K562 (cell line): ENCODE data around the gene ENTR1. TPM values are rescaled to one million over a fixed set of nuclear protein-coding genes. Genes with fewer than 3 reads are reported as not detected.

ENCODE experiments used
- BDP1 ChIP-seq: IDR thresholded peaks from 3 replicates; pipeline ENCODE4 v1.6.1; 2011; ENCODE audit not compliant: insufficient read length, insufficient read depth
- BRF2 ChIP-seq: IDR thresholded peaks from 3 replicates; pipeline ENCODE4 v1.6.1; 2011; ENCODE audit warnings: borderline replicate concordance, mild to moderate bottlenecking; ENCODE audit not compliant: insufficient read length, insufficient read depth
- ELF1 ChIP-seq: fragments of 200-800 bp; sonication (Bioruptor generic); IDR thresholded peaks from 2 replicates; pipeline ENCODE4 v1.6.1; 2016; ENCODE audit warnings: missing genetic modification characterization, missing compliant biosample characterization
- EP300 ChIP-seq: IDR thresholded peaks from 2 replicates; pipeline ENCODE4 v1.6.1; 2012; ENCODE audit warnings: low read length, improper control_type of control experiment
- FOXJ2 ChIP-seq: fragments of 200-800 bp; sonication (Bioruptor generic); IDR thresholded peaks from 2 replicates; pipeline ENCODE4 v1.6.1; 2016; ENCODE audit warnings: missing genetic modification characterization, missing compliant biosample characterization
- GABPB1 ChIP-seq: sonication (generic); formaldehyde crosslinking; IDR thresholded peaks from 2 replicates; pipeline ENCODE4 v1.8.0; 2022; ENCODE audit warnings: mild to moderate bottlenecking, missing genetic modification reagents
- GATAD2B ChIP-seq: fragments of 450-650 bp; IDR thresholded peaks from 2 replicates; pipeline ENCODE4 v1.6.1; 2017; ENCODE audit warnings: mild to moderate bottlenecking, borderline replicate concordance
- HMBOX1 ChIP-seq: sonication (generic); IDR thresholded peaks from 2 replicates; pipeline ENCODE4 v1.6.1; 2016
- KAT7 ChIP-seq: sonication (generic); formaldehyde crosslinking; IDR thresholded peaks from 2 replicates; pipeline ENCODE4 v1.8.0; 2022; ENCODE audit warnings: missing genetic modification reagents, mild to moderate bottlenecking, borderline replicate concordance
- KLF6 ChIP-seq: fragments of 250-450 bp; sonication (Bioruptor Pico); IDR thresholded peaks from 2 replicates; pipeline ENCODE4 v1.4.0; 2020; ENCODE audit warnings: mild to moderate bottlenecking, moderate library complexity, borderline replicate concordance
- L3MBTL2 ChIP-seq: fragments of 450-650 bp; IDR thresholded peaks from 2 replicates; pipeline ENCODE4 v1.6.1; 2016; ENCODE audit warnings: mild to moderate bottlenecking, moderate library complexity
- MEIS2 ChIP-seq: fragments of 450-650 bp; IDR thresholded peaks from 2 replicates; pipeline ENCODE4 v1.6.1; 2014; ENCODE audit warnings: mild to moderate bottlenecking; ENCODE audit not compliant: partially characterized antibody
- NBN ChIP-seq: fragments of 450-650 bp; IDR thresholded peaks from 2 replicates; pipeline ENCODE4 v1.6.1; 2016; ENCODE audit warnings: low read depth, mild to moderate bottlenecking
- NFIX ChIP-seq: fragments of 250-450 bp; sonication (Bioruptor Pico); IDR thresholded peaks from 2 replicates; pipeline ENCODE4 v1.4.0; 2020; ENCODE audit warnings: low read depth, mild to moderate bottlenecking, moderate library complexity
- POLR2H ChIP-seq: IDR thresholded peaks from 2 replicates; pipeline ENCODE4 v1.6.1; 2016; ENCODE audit warnings: missing genetic modification characterization, low read depth, mild to moderate bottlenecking, control low read depth, missing compliant biosample characterization, moderate library complexity
- RB1 ChIP-seq: fragments of 450-650 bp; IDR thresholded peaks from 2 replicates; pipeline ENCODE4 v1.6.1; 2017; ENCODE audit warnings: low read depth, mild to moderate bottlenecking
- SMAD1 ChIP-seq: fragments of 150-350 bp; IDR thresholded peaks from 2 replicates; pipeline ENCODE4 v1.6.1; 2014; ENCODE audit warnings: low read length, low read depth; ENCODE audit not compliant: partially characterized antibody
- SP2 ChIP-seq: IDR thresholded peaks from 2 replicates; pipeline ENCODE4 v1.6.1; 2011; ENCODE audit warnings: mild to moderate bottlenecking, low read depth, low read length, moderate library complexity; ENCODE audit not compliant: poor library complexity, severe bottlenecking; ENCODE audit errors: extremely low read depth
- STAT5B ChIP-seq: fragments of 250-450 bp; sonication (Bioruptor Pico); IDR thresholded peaks from 2 replicates; pipeline ENCODE4 v1.8.0; 2021; ENCODE audit warnings: mild to moderate bottlenecking, inconsistent platforms
- ZBTB12 ChIP-seq: fragments of 250-450 bp; sonication (Bioruptor Pico); IDR thresholded peaks from 2 replicates; pipeline ENCODE4 v1.4.0; 2020
- ZC3H4 ChIP-seq: sonication (generic); formaldehyde crosslinking; IDR thresholded peaks from 2 replicates; pipeline ENCODE4 v1.9.0; 2021; ENCODE audit warnings: missing genetic modification reagents, borderline replicate concordance
- ZKSCAN1 ChIP-seq: fragments of 150-350 bp; IDR thresholded peaks from 2 replicates; pipeline ENCODE4 v1.6.1; 2016; ENCODE audit warnings: low read depth, low read length
- ZNF280B ChIP-seq: fragments of 250-450 bp; sonication (Bioruptor Pico); IDR thresholded peaks from 2 replicates; pipeline ENCODE4 v1.5.1; 2021; ENCODE audit warnings: mild to moderate bottlenecking
- polyA plus RNA-seq, 8 experiments: library from polyadenylated mRNA; depleted of rRNA in 4 of 8; stranded (reverse) in 5 of 8; unstranded in 3 of 8; fragments of >200 nt; fragmentation: Nextera tagmentation in 2 of 8; fragmentation: Illumina TruSeq in 1 of 8; extraction: Ambion mirVana in 2 of 8; extraction: Trizol in 1 of 8; gene quantifications; 2 replicates each; pipeline versions ENCODE4 v1.2.1 to v1.2.3, GENCODE V29; 2011 to 2014; ENCODE audit warnings: inconsistent platforms in 1 of 8, missing spikeins in 1 of 8
- total RNA-seq, 7 experiments: library from RNA; depleted of rRNA in 6 of 7; stranded (reverse); fragments of >200 nt in 6 of 7; fragmentation: Illumina TruSeq in 2 of 7; extraction: Trizol in 2 of 7; gene quantifications; 2 replicates each; pipeline versions ENCODE4 v1.2.1 to v1.2.3, GENCODE V29; 2011 to 2021; ENCODE audit warnings: low replicate concordance in 1 of 7

Gene ENTR1
- total and polyA plus RNA-seq, 9 of the 15 experiments (the other 6 are each of a cell fraction or from before 2014, with no cell fraction given) = 6.7 to 106 (median 72.6) TPM

GRCh38 chr9:136400038-136400834 is 10.2 kb downstream of the ENTR1 start, which contains the start of gene SNAPC4 (continued):
- 0 out of 2 replicates have a peak, but pooled peaks have one; percentile 44 for TF ChIP-seq ZC3H4 (CRISPR knock-in tag)
- TF ChIP-seq MEIS2 = no peak
- no peak for TF ChIP-seq BDP1
- no peak for TF ChIP-seq POLR2H (tag)
- peak; percentile 96 for TF ChIP-seq GABPB1
- TF ChIP-seq ELF1 (tag) = peak; percentile 65
- peak; percentile 93 for TF ChIP-seq RB1
- TF ChIP-seq ZBTB12 = no peak
- TF ChIP-seq HMBOX1 = no peak
- peak; percentile 67 for TF ChIP-seq L3MBTL2
- TF ChIP-seq KLF6 (CRISPR knock-in tag) = no peak
- TF ChIP-seq EP300 = 0 out of 2 replicates have a peak, but pooled peaks have one; percentile 4
- no peak for TF ChIP-seq FOXJ2
- no peak for TF ChIP-seq ZNF280B (CRISPR knock-in tag)
- no peak for TF ChIP-seq SMAD1
- TF ChIP-seq GATAD2B = peak; percentile 77; the same call in 1 of the 2 replicates
- TF ChIP-seq NBN = no peak
- peak; percentile 76 for TF ChIP-seq SP2
- no peak for TF ChIP-seq STAT5B (CRISPR knock-in tag)
- TF ChIP-seq ZKSCAN1 = peak; percentile 44; the same call in 1 of the 2 replicates
- peak; percentile 49; the same call in 1 of the 2 replicates for TF ChIP-seq KAT7 (CRISPR knock-in tag)
- TF ChIP-seq BRF2 = no peak
- TF ChIP-seq NFIX = no peak
